OCI-LY7 (cell line): Measurements from ENCODE around the gene CALM1.
A peak's percentile ranks its signal among the peaks of the same experiment; 100 is the strongest.

ENCODE experiments used
- EZH2phosphoT487 ChIP-seq: fragments of 200-600 bp; sonication (generic); IDR thresholded peaks from 2 replicates; pipeline ENCODE4 v1.6.1; 2018; ENCODE audit warnings: low read depth, borderline replicate concordance, mild to moderate bottlenecking, mixed run types, antibody characterized with exemption, low read length, moderate library complexity, mixed read lengths
- TF ChIP-seq, protein P1 (sequence below): fragments of 200-600 bp; sonication (generic); conservative IDR thresholded peaks from 2 replicates; pipeline ENCODE4 v1.5.1; 2014; ENCODE audit warnings: mild to moderate bottlenecking, antibody characterized with exemption, low read length, moderate library complexity, mixed read lengths

DNA sequence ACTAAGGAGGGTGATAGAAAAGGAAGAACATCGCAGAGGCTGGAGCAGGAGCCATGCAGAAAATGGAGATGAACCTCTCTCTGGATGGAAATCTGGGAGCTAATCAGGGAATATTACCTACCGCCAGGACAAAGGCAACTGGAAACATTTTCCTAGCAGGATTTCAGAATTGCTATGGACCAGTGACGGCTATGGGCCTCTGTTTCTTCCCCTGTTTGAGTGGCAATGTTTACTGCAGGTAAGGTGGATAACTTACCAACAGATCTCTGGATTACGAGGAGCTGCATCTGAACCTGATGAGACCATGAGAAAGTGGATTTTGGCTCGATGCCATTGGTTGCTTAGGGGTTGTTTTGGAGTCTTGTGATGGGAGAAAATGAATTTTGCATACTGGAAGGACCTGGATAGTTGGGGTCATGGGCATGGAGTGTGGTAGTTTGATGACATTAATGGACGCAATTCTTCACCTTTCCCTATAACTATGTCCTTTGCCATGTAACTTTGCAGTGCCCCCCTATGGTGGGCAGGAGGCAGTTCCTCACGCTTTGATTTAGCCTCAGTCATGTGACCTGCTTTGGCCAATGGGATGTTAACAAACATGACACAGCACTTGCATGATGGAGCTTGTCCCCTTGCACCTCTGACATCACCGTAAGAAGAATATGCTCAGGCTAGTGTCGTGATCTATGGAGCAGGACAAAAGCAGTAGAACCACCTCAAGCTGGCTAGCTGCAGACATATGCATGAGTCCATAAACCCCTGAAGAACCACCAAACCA lies 51.1 kb downstream of the CALM1 start:
- TF ChIP-seq, protein P1, sequence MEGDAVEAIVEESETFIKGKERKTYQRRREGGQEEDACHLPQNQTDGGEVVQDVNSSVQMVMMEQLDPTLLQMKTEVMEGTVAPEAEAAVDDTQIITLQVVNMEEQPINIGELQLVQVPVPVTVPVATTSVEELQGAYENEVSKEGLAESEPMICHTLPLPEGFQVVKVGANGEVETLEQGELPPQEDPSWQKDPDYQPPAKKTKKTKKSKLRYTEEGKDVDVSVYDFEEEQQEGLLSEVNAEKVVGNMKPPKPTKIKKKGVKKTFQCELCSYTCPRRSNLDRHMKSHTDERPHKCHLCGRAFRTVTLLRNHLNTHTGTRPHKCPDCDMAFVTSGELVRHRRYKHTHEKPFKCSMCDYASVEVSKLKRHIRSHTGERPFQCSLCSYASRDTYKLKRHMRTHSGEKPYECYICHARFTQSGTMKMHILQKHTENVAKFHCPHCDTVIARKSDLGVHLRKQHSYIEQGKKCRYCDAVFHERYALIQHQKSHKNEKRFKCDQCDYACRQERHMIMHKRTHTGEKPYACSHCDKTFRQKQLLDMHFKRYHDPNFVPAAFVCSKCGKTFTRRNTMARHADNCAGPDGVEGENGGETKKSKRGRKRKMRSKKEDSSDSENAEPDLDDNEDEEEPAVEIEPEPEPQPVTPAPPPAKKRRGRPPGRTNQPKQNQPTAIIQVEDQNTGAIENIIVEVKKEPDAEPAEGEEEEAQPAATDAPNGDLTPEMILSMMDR, result 0 out of 2 replicates have a peak, but pooled peaks have one; percentile 38
- TF ChIP-seq EZH2phosphoT487, result no peak
